Loucy (cell line): ENCODE results near the gene CARD6.

ENCODE experiments used
- EZH2phosphoT487 ChIP-seq: fragments of 200-600 bp; IDR thresholded peaks from 2 replicates; pipeline ENCODE4 v1.6.1; 2018; ENCODE audit warnings: antibody characterized with exemption, mild to moderate bottlenecking, moderate library complexity, borderline replicate concordance
- TF ChIP-seq, protein P1 (sequence below): fragments of 200-600 bp; sonication (generic); conservative IDR thresholded peaks from 2 replicates; pipeline ENCODE4 v1.5.1; 2014; ENCODE audit warnings: mild to moderate bottlenecking, antibody characterized with exemption, low read length

DNA sequence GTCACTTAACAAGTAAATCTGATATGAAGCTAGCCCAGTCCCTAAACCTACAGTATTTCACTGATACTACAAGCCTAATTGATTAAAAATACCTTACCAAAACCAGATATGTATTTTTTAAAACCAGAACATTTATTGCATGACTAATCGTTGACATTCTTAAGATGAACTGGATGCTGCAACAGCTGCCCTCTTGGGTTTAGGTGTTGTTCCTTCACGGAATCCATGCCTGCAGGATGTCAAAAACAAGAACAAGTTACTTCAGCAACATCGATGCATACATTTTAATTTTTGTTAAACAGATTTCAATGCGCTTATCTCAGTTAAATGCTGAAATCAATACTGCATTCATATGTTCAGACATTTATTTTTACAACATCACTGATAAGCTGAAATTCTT is 8.8 kb upstream of the CARD6 start:
- TF ChIP-seq, protein P1, sequence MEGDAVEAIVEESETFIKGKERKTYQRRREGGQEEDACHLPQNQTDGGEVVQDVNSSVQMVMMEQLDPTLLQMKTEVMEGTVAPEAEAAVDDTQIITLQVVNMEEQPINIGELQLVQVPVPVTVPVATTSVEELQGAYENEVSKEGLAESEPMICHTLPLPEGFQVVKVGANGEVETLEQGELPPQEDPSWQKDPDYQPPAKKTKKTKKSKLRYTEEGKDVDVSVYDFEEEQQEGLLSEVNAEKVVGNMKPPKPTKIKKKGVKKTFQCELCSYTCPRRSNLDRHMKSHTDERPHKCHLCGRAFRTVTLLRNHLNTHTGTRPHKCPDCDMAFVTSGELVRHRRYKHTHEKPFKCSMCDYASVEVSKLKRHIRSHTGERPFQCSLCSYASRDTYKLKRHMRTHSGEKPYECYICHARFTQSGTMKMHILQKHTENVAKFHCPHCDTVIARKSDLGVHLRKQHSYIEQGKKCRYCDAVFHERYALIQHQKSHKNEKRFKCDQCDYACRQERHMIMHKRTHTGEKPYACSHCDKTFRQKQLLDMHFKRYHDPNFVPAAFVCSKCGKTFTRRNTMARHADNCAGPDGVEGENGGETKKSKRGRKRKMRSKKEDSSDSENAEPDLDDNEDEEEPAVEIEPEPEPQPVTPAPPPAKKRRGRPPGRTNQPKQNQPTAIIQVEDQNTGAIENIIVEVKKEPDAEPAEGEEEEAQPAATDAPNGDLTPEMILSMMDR: no peak
- TF ChIP-seq EZH2phosphoT487: no peak
